H9 (cell line): ENCODE data around the gene IGLL5. TPM values are rescaled to one million over a fixed set of nuclear protein-coding genes. Genes with fewer than 3 reads are reported as not detected.

ENCODE experiments used
- DNase-seq: peaks from one replicate; pipeline ENCODE4 v3.0.0-alpha.2; 2017
- H2AFZ ChIP-seq: one replicate; pipeline ENCODE4 v1.6.1; 2013; ENCODE audit warnings: mild to moderate bottlenecking, low read length, control low read depth, moderate library complexity
- H2AK5ac ChIP-seq: 2 replicates; pipeline ENCODE4 v1.6.1; 2013; ENCODE audit warnings: low read length, control low read depth, mixed read lengths; ENCODE audit not compliant: insufficient read length
- H2BK120ac ChIP-seq: one replicate; pipeline ENCODE4 v1.6.1; 2013; ENCODE audit warnings: low read depth, mild to moderate bottlenecking, low read length, control low read depth, inconsistent platforms; ENCODE audit not compliant: poor library complexity, severe bottlenecking
- H2BK12ac ChIP-seq: 2 replicates; pipeline ENCODE4 v1.6.1; 2013; ENCODE audit warnings: low read length, control low read depth, mixed read lengths, low read depth; ENCODE audit not compliant: insufficient read length
- H2BK15ac ChIP-seq: 2 replicates; pipeline ENCODE4 v1.6.1; 2013; ENCODE audit warnings: low read depth, low read length, control low read depth
- H2BK20ac ChIP-seq: one replicate; pipeline ENCODE4 v1.6.1; 2013; ENCODE audit warnings: low read depth, mild to moderate bottlenecking, low read length, control low read depth, inconsistent platforms; ENCODE audit not compliant: poor library complexity, severe bottlenecking
- H2BK5ac ChIP-seq: 2 replicates; pipeline ENCODE4 v1.6.1; 2013; ENCODE audit warnings: low read length, control low read depth, mixed read lengths; ENCODE audit not compliant: insufficient read length
- H3K14ac ChIP-seq: 2 replicates; pipeline ENCODE4 v1.6.1; 2013; ENCODE audit warnings: low read length, control low read depth; ENCODE audit not compliant: insufficient read depth
- H3K18ac ChIP-seq: 2 replicates; pipeline ENCODE4 v1.6.1; 2013; ENCODE audit warnings: low read depth, mild to moderate bottlenecking, mixed read lengths, low read length, control low read depth; ENCODE audit not compliant: insufficient read length
- H3K23ac ChIP-seq: 2 replicates; pipeline ENCODE4 v1.6.1; 2013; ENCODE audit warnings: low read length, control low read depth, mixed read lengths, low read depth; ENCODE audit not compliant: insufficient read length
- H3K23me2 ChIP-seq: 2 replicates; pipeline ENCODE4 v1.6.1; 2013; ENCODE audit warnings: low read depth, mild to moderate bottlenecking, mixed read lengths, low read length, control low read depth; ENCODE audit not compliant: insufficient read length, poor library complexity, severe bottlenecking
- H3K27ac ChIP-seq: 2 replicates; pipeline ENCODE4 v1.5.1; 2013; ENCODE audit warnings: low read length, control low read depth, mixed read lengths, low read depth; ENCODE audit not compliant: insufficient read length
- H3K27me3 ChIP-seq: 2 replicates; pipeline ENCODE4 v1.6.1; 2013; ENCODE audit warnings: low read length, control low read depth, inconsistent platforms; ENCODE audit not compliant: insufficient read depth
- H3K4ac ChIP-seq: 2 replicates; pipeline ENCODE4 v1.6.1; 2013; ENCODE audit warnings: low read depth, mild to moderate bottlenecking, control low read depth, inconsistent platforms, low read length, moderate library complexity
- H3K4me1 ChIP-seq: 2 replicates; pipeline ENCODE4 v1.6.1; 2013; ENCODE audit warnings: low read length, control low read depth, inconsistent platforms; ENCODE audit not compliant: insufficient read depth
- H3K4me2 ChIP-seq: 2 replicates; pipeline ENCODE4 v1.6.1; 2013; ENCODE audit warnings: low read length, control low read depth, mixed read lengths; ENCODE audit not compliant: insufficient read length, insufficient read depth
- H3K56ac ChIP-seq: 2 replicates; pipeline ENCODE4 v1.6.1; 2013; ENCODE audit warnings: low read depth, mild to moderate bottlenecking, mixed read lengths, low read length, control low read depth; ENCODE audit not compliant: insufficient read length
- H3K79me1 ChIP-seq: 2 replicates; pipeline ENCODE4 v1.6.1; 2013; ENCODE audit warnings: low read depth, mild to moderate bottlenecking, moderate library complexity, low read length, control low read depth, inconsistent platforms; ENCODE audit not compliant: insufficient read depth, poor library complexity, severe bottlenecking
- H3K79me2 ChIP-seq: 2 replicates; pipeline ENCODE4 v1.6.1; 2013; ENCODE audit warnings: low read length, control low read depth, inconsistent platforms; ENCODE audit not compliant: insufficient read depth
- H3K9ac ChIP-seq: 2 replicates; pipeline ENCODE4 v1.6.1; 2013; ENCODE audit warnings: low read length, control low read depth, mixed read lengths; ENCODE audit not compliant: insufficient read length; ENCODE audit errors: extremely low read depth
- H3K9me3 ChIP-seq: one replicate; pipeline ENCODE4 v1.6.1; 2013; ENCODE audit warnings: low read depth, low read length, inconsistent platforms; ENCODE audit not compliant: control insufficient read depth
- H3T11ph ChIP-seq: one replicate; pipeline ENCODE4 v1.6.1; 2013; ENCODE audit warnings: mild to moderate bottlenecking, low read length, control low read depth, inconsistent platforms
- H4K20me1 ChIP-seq: one replicate; pipeline ENCODE4 v1.6.1; 2013; ENCODE audit not compliant: control insufficient read depth, insufficient read length, insufficient read depth
- H4K5ac ChIP-seq: 2 replicates; pipeline ENCODE4 v1.6.1; 2013; ENCODE audit warnings: low read depth, mild to moderate bottlenecking, mixed read lengths, low read length, control low read depth; ENCODE audit not compliant: insufficient read length
- H4K8ac ChIP-seq: replicated peaks from 2 replicates; pipeline ENCODE4 v1.6.1; 2013; ENCODE audit warnings: low read length, control low read depth, mixed read lengths, low read depth; ENCODE audit not compliant: insufficient read length
- H4K91ac ChIP-seq: 2 replicates; pipeline ENCODE4 v1.6.1; 2013; ENCODE audit warnings: low read depth, mild to moderate bottlenecking, moderate library complexity, mixed read lengths, low read length, control low read depth; ENCODE audit not compliant: insufficient read length
- H3K27ac Mint-ChIP-seq, 3 experiments: 2 replicates in 2 of 3; 3 replicates in 1 of 3; pipeline ENCODE4 v1.8.0; 2020 to 2021; ENCODE audit warnings: mixed read lengths in 3 of 3, mild to moderate bottlenecking in 1 of 3, moderate library complexity in 1 of 3
- H3K27me3 Mint-ChIP-seq: 2 replicates; pipeline ENCODE4 v1.8.0; 2021; ENCODE audit warnings: low read depth, mild to moderate bottlenecking, moderate library complexity, mixed read lengths
- H3K36me3 Mint-ChIP-seq, 3 experiments: 2 replicates in 2 of 3; 3 replicates in 1 of 3; pipeline ENCODE4 v1.8.0; 2020 to 2021; ENCODE audit warnings: low read depth in 3 of 3, mixed read lengths in 3 of 3; ENCODE audit not compliant: insufficient read depth in 1 of 3
- H3K4me1 Mint-ChIP-seq, 2 experiments: 2 replicates each; pipeline ENCODE4 v1.8.0; 2020; ENCODE audit warnings: mixed read lengths in 2 of 2
- H3K4me3 Mint-ChIP-seq, 2 experiments: 2 replicates in 1 of 2; 3 replicates in 1 of 2; pipeline ENCODE4 v1.8.0; 2020 to 2021; ENCODE audit warnings: mild to moderate bottlenecking in 2 of 2, mixed read lengths in 2 of 2, moderate library complexity in 1 of 2
- H3K9me3 Mint-ChIP-seq, 2 experiments: 2 replicates in 1 of 2; 3 replicates in 1 of 2; pipeline ENCODE4 v1.8.0; 2020; ENCODE audit warnings: mild to moderate bottlenecking in 2 of 2, mixed read lengths in 2 of 2, moderate library complexity in 1 of 2
- CTCF ChIP-seq: fragments of 200-600 bp; sonication (generic); conservative IDR thresholded peaks from 3 replicates; pipeline ENCODE4 v1.8.0; 2021; ENCODE audit warnings: antibody characterized with exemption, mild to moderate bottlenecking
- WGBS: extraction: QIAGEN DNeasy Blood & Tissue Kit; methylation state at CpG from one replicate; pipeline ENCODE4 v1.1.7; 2013; ENCODE audit warnings: missing lambda C conversion rate, low lambda C conversion rate, mixed read lengths; ENCODE audit not compliant: insufficient read length; ENCODE audit errors: extremely low coverage; 5-methylcytosine and 5-hydroxymethylcytosine counted together
- total RNA-seq: library from RNA; stranded (reverse); gene quantifications from 2 replicates; pipeline ENCODE4 v1.2.1, GENCODE V29; 2021

Gene IGLL5
- total RNA-seq, 1 experiment from 2014 or later = not detected

GRCh38 chr22:22925805-22926369, 38.3 kb downstream of the IGLL5 start:
- H3K14ac ChIP-seq = no peak overlapping the region
- peaks cover 4% of the 10 kb centered on the region; the same call in 1 of the 2 replicates for H3K4me1 ChIP-seq
- H3K27ac ChIP-seq = no peak overlapping the region
- H3K23ac ChIP-seq = no peak overlapping the region
- H3K27me3 Mint-ChIP-seq = peaks cover 97% of the 10 kb centered on the region
- no peak overlapping the region for H4K5ac ChIP-seq
- H2BK12ac ChIP-seq = no peak overlapping the region
- no peak overlapping the region for H3K56ac ChIP-seq
- no peak overlapping the region for H2BK5ac ChIP-seq
- H3K23me2 ChIP-seq = no peaks in the 10 kb centered on the region
- H4K8ac ChIP-seq = no peak overlapping the region
- no peak overlapping the region for H3K18ac ChIP-seq
- H3K27ac Mint-ChIP-seq = no peak overlapping the region; a peak in 1 of 7 replicates
- no peak overlapping the region for H3T11ph ChIP-seq
- H3K4me2 ChIP-seq = no peak overlapping the region
- H4K20me1 ChIP-seq = no peaks in the 10 kb centered on the region
- DNase-seq = no peak
- H3K79me1 ChIP-seq = no peaks in the 10 kb centered on the region
- H3K4me3 Mint-ChIP-seq = peak overlapping the region in 1 of 2 experiments; percentile 7; a peak in 2 of 5 replicates
- no peak overlapping the region for H2BK120ac ChIP-seq
- no peak overlapping the region for H2AK5ac ChIP-seq
- H3K9me3 ChIP-seq = no peaks in the 10 kb centered on the region
- no peak overlapping the region for H3K9ac ChIP-seq
- no peaks in the 10 kb centered on the region for H3K9me3 Mint-ChIP-seq
- no peak overlapping the region for H2AFZ ChIP-seq
- no peak overlapping the region for H4K91ac ChIP-seq
- no CpG with 5 or more reads among the region's 8 CpGs for WGBS
- H2BK20ac ChIP-seq = no peak overlapping the region
- no peak overlapping the region for H2BK15ac ChIP-seq
- peaks cover 2% of the 10 kb centered on the region; the same call in 1 of the 2 replicates for H3K27me3 ChIP-seq
- no peak for TF ChIP-seq CTCF
- H3K4me1 Mint-ChIP-seq = peaks cover 12 to 20% of the 10 kb centered on the region in 2 experiments
- no peak overlapping the region for H3K4ac ChIP-seq
- H3K36me3 Mint-ChIP-seq = no peaks in the 10 kb centered on the region
- no peaks in the 10 kb centered on the region for H3K79me2 ChIP-seq
